ENCODE data around the gene GPR142.

- TF ChIP-seq EZH2 (IDR thresholded peaks at IDR 0.05; ENCODE audit: borderline replicate concordance, low read length) = no peak
- TF ChIP-seq CTCF (conservative IDR thresholded peaks at IDR 0.05 in 1 of 2, IDR thresholded peaks at IDR 0.05 in 1 of 2; ENCODE audit: extremely low read depth in 1 of 2, insufficient read depth in 1 of 2, low read depth in 1 of 2, low read length in 2 of 2) = peak; percentile 85 to 96
These were observed 1.2 kb downstream of the GPR142 start for GRCh38 chr17:74368341-74369081.
